GM19324 (cell line): ENCODE data around the gene ZNF207.
"Not testable (repeated sequence)": the region's sequence is repeated elsewhere in the genome, so short reads cannot be mapped to it uniquely, and the experiment has no call there.

Source experiments
- ATAC-seq: cut with Tn5 transposase; IDR thresholded peaks from one replicate; pipeline ENCODE4 v1.9.1; 2021; ENCODE audit warnings: mild to moderate bottlenecking, moderate library complexity; ENCODE audit not compliant: unreplicated experiment, low FRiP score

ZNF207 gene

DNA sequence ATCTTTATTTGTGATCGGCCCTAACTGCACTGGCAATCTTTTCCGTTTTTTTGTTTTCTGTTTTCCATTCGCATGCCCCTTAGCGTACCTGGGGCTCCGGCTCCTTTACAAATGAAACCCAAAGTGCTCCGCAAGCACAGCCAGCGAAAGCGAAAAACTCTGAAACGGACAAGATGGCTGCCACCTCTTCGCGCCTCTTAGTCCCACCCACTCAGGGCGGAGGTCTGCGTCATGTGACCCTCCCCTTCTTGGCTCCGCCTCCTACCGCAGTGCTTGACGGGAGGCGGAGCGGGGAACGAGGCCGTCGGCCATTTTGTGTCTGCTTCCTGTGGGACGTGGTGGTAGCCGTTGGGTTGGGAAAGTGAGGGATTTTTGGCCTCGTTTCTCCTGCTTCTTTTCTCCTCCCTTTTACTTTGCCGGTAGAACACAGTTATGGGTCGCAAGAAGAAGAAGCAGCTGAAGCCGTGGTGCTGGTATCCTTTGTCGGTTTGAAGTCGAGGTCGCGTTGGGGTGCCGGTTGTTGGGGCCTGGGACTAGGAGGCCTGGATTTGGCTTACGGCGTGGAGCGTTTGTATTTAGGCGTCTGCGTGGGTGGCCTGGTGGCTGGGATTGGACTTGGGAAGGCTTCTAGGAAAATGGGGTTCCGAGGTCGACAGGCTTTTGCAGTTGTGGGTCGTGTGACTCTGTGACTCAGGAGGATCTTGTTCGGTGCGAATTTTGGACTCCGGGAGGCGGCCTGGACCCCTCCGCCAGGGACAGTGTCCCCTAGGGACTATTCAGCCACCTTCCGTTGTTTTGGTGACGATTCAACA lies at the start of gene ZNF207:
Gene ZNF207 (plus strand): TSS at position 304 of the 812 bp plus-strand sequence. CDS start 129 bp downstream, at position 433.
- ATAC-seq: peak; percentile 90

DNA sequence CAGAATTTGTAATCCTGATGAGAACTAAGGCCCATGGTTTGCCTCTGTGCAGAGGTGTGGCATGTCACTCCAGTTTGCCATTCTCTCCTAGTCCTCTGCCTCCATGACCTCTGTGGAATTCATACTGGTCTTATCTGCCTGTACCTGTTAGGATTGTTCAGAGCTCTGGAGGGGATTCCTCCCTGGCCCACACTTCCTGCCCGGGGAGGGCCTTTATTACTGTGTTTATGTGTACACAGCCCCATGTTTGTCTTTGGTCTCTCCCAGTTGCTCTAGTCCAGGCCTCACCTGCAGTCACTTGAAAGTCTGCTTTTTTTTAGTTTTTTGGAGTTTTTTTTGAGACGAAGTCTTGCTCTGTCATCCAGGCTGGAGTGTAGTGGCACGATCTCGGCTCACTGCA lies 47.9 kb upstream of the ZNF207 start:
- ATAC-seq: no peak

DNA sequence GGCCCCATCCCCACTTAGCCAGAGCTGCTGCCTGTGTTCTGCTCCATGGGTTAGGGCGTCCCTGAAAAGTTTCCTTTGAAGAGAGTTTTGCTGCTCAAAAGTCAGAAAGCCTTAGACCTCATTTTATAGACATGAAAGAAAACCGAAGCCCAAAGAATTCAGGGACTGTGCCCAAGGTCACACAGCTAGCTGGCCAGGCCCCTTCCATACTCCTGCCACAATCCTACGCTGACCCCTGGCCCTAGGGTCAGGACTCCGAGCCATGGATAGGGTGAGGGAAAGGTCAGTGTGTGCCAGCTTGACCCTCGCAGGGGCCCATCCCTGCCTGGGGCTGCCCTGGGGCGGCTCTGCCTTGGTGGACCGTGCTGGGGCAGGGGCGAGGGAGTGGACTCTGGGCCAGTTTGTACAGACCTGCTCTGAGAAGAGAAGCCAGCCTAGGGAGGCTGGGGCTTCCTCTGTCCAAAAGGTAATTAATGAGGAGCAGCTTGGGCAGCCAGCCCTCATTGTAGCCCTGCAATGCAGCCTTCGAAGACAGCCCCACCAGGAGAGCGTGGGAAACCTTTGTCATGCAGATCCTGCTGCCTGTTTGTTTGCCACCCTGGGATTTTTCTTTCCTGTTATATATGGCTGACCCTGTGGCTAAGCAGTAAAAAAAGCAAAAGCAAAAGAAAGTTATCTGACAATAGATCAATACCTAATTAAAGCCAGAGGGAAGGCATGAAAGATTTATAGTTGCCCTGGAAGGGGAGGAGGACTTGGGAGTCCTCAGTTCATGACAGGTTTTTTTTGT lies 46.9 kb upstream of the ZNF207 start:
- ATAC-seq: no peak

DNA sequence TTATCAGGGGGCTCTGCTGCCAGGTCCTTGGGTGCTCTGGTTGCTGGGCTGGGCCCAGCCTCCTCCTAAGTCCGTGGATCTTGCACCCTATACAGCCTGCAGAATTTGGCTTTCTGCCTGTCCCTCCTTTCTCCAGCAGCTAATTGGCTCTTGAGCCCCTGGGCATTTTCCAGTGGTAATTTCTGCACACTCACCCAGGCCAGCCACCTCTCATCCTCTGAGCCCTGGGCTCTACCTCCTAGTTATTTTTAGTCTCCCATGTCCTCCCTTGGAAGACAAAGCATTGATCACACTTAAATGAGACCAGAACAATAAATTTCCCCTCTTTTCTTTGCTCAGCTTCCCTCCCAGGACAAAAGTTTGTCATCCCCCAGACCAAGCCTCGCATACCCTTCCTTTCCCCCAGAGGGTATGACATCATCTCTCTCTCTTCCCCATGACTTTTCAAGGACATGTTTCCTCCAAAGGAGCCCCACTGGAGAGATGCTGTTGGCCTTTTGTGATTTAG lies 46.1 kb upstream of the ZNF207 start:
- no peak for ATAC-seq

DNA sequence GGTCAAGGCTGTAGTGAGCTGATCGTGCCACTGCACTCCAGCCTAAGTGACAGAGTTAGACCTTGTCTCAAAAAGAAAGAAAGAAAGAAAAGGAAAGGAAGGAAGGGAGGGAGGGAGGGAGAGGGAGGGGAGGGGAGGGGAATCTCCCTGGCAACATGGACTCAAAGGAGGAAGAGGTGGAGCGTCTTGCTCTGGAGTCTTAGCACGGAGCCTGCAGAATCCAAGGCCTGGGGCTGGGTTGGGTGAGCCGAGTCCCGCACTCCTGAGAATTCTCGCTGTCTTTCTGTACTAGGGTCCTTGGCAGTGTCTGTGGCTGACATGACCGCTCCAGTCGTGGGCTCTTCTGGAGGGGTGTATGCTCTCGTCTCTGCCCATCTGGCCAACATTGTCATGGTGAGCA lies 44.9 kb upstream of the ZNF207 start:
- no peak for ATAC-seq

DNA sequence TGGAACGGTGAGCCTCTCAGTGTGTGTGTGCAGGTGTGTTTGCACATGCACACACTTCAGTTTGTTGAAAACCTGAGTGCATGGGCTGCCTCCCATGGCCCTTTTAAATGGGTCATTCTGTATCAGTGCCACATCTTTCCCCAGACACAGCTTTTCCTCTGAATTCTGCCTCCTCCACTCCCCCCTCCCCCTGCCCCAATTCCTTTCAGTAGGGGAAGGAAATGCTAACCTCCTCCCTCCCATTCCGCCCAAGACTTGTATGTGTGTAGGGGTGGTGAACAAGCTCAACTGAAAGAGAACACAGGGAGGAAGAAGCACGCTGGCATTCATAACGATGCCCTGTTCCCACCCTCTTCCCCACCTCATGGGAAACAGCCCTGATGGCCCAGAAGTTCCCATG lies 42.3 kb upstream of the ZNF207 start:
- ATAC-seq: no peak

DNA sequence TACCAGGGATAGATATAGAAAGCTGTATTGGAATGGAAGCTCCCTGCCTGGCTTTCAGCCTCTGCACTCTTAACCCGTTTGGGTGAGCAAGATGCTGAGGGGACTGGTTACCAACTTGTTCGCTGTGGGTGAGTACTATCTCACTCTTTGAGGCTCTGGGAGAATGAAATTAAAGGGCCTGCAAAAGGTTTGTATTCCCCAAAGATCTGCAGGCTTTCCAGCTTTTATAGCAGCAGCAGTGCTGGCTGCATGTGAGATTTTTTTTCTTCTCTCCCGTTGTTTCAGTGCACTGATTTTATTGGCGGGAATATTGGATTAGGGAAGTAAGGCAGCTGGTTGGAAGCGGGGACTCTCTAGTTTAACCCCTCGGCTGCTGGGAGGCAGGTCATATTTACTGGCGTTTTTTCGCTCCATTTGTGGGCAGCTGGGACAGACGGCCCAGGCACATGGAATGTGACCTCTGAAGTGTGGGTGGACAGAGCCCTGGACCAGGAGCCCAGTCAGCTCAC lies 38.9 kb upstream of the ZNF207 start:
- ATAC-seq: no peak

DNA sequence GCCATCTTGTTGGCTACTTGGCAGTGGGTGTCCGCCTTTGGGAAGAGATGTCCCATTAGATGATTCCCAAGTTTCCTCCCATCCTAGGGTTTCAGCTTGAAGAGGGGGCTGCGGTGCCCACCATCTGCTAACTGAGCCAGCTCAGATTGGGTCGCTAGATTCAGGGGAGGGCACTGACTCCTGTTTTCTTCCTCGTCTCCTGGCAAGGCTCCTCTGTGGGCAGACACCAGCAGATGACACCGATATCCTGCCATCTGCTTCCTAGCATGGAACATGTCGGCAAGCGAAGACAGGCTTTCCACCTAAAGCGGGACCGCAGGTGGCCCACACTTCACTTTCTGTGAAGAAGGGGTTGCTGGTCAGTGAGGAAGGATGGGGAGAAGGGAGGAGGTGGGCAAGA lies 35.3 kb upstream of the ZNF207 start:
- ATAC-seq: no peak

DNA sequence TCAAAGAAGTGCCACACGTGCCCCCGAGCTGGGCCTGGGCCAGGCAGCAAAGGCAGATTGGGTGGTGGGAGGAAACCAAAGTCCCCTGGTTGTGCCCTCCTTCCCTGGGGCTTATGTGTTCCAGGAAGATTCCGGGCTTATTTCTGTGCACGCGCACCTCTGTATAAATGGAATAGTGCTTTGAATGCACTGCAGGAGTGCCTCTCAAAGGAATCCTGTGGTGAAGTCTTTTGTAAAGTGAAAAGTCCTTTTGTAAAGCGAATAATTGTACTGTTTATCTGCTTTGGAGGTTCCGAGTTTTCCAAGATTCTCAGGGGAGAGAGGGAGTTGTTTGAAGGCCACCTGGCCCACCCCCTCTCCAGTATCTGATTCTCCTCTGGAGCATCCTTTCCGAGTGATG lies 34.8 kb upstream of the ZNF207 start:
- no peak for ATAC-seq

DNA sequence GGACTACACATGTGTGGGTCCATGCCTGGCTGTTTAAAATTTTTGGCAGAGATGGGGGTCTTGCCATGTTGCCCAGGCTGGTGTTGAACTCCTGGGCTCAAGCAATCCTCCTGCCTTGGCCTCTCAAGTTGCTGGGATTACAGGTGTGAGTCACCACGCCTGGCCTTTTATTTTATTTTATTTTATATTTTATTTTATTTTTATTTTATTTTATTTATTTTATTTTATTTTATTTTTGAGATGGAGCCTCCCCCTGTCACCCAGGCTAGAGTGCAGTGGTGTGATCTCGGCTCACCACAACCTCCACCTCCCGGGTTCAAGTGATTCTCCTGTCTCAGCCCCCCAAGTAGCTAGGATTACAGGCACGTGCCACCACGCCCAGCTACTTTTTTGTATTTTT lies 33.3 kb upstream of the ZNF207 start:
- not testable (repeated sequence) for ATAC-seq

DNA sequence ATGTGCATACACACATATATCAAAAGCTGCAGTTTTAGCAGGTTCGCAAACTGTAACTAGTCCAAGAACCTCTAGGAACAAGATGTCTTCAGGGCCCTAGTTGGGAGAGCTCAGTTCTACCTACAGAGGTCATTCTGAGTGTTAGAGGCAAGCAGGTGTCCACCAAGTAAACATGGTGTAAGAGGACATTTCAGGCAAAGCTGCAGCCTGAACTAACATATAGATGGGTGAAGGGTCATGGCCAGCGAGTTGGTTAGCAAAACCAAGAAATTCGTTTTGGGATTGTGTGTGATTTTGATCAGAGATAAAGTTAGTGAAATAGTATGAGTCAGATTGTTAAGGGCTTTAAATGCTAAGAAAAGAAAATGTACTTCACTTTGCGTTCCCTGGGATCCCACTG lies 32.6 kb upstream of the ZNF207 start:
- ATAC-seq: no peak

DNA sequence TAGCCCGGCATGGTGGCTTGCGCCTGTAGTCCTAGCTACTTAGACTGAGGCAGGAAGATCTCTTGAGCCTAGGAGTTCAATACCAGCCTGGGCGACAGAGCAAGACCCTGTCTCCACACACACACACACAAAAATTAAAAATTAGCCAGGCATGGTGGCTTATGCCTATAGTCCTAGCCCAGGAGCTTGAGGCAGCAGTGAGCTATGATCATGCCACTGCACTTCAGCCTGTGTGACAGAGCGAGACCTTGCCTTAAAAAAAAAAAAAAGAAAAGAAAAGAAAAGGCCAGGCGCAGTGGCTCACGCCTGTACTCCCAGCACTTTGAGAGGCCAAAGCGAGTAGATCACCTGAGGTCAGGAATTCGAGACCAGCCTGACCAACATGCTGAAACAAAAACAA lies 31.9 kb upstream of the ZNF207 start:
- no peak for ATAC-seq

DNA sequence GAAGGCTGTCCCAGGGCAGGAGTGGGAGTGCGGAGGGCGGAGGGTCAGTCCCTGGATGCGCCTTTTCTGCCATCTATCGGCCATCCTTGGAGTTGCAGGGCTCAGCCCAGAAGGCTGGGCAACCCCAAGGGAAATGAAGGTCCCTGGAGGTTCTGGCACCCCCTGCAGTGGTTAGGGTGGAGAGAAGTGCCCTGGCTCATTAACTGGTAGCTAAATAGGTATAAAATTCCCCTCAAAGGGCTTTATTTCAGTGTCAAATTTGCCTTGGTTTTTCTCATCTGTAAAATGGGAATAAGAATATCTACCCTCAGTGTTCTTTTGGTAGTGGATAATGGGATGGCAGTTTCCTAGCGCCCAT lies 30.4 kb upstream of the ZNF207 start:
- no peak for ATAC-seq

DNA sequence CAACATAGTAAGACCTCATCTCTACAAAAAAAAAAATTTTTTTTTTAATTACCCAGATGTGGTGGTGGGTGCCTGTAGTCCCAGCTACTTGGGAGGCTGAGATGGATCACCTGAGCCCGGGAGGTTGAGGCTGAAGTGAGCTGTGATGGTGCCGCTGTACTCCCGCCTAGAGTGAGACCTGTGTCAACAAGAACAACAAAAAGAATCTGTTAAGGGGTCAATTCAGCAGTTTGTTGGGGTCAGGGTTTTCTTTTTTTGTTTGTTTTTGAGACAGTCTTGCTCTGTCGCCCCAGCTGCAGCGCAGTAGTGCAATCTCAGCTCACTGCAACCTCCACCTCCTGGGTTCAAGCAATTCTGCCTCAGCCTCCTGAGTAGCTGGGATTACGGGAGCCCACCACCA lies 29.9 kb upstream of the ZNF207 start:
- ATAC-seq: not testable (repeated sequence)

DNA sequence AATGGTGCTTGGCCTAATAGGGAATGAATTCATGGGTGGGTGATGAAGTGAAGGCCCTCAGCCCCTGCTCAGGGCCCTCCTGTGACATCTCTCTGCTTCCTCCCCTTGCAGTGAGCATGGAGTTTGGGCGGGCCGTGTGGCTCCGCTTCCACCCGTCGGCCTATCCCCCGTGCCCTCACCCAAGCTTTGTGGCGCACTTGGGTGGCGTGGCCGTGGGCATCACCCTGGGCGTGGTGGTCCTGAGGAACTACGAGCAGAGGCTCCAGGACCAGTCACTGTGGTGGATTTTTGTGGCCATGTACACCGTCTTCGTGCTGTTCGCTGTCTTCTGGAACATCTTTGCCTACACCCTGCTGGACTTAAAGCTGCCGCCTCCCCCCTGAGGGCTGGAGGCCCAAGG lies 29.1 kb upstream of the ZNF207 start:
- ATAC-seq: no peak

DNA sequence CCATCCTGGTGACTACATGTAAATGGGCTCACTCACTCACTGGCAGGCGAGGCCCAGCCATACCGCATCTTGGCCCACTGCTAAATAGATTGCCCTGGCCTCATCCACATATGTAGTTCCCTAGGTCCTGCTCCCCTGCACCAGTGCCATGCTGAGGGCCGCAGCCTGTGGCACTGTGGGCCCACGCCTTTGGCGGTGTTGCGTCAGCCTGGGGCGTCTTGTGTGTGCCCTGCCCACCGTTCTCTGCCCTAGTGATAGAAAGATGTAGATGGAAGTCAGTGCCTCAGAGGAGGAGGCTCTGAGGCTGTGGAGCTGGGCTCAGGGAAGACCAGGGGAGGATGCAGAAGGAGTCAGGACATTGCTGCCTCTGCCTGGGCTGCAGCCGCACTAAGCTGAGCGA lies 26.9 kb upstream of the ZNF207 start:
- ATAC-seq: no peak

DNA sequence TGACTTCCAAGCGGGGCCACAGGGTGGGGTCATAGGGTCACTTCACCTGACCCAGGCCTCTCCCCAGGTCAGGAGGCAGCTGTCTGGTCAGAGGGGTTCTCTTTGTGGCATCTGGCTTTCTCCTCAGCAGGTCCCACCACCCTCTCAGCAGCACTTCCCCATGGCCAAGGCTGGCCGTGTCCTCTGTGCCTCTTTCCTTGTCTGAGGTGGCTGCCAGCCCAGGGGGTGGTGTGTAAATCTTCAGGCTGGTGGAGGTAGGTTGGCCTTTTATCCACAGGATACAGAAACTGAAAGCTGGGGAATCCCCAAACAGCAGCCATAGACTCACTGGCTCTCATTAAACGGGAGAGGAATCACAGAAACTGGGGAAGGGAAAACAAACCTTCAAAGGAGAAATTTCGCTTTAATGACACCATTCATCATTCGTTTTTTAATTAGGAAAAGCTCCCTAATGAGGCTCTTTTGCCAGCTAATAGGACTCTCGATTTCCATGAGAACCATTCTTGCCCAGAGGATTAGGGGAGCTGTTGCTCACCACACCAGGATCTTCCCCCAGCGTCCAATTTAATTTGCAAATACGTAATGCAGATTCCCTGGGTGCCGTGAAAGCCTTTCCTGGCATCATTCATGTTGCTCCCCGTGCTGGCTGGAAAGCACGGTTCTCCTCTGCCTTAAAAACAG lies 26.0 kb upstream of the ZNF207 start:
- ATAC-seq: no peak

DNA sequence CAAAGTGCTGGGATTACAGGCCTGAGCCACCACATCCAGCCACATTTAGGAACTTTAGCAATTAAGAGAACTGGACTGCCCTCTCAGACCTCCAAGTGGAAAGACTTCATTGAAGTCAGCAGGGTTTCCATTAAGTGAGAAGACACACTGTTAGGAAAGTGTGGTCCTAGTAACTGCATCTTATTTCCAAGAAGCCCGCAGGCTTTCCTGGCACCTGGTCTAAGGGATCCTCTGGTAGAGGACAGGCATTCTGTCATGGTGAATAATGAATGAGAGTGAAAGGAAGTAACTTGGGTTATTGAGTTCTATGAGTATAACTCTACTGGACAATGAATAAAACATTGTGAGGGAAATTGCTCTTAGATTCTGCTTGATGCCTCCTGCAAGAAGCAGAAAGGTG lies 22.0 kb upstream of the ZNF207 start:
- ATAC-seq: no peak

DNA sequence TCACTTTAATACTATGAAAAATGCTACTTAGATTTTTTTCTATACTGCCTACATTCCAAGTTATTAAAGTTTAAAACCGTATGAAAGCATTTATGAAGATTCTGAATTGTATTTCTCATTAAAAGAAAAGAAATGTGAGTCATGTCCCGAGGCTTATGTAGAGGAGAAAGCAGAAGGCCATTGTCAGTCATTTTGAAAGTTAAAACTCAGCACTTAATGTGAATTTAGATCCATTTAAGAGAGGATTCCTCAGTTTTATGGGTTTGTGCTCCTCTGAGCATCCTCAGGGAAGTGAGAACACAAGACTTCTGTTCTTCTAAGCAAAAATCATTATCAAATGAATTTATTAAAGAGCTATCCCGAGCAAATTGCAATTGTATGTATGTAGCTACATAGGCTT lies 19.8 kb upstream of the ZNF207 start:
- no peak for ATAC-seq

DNA sequence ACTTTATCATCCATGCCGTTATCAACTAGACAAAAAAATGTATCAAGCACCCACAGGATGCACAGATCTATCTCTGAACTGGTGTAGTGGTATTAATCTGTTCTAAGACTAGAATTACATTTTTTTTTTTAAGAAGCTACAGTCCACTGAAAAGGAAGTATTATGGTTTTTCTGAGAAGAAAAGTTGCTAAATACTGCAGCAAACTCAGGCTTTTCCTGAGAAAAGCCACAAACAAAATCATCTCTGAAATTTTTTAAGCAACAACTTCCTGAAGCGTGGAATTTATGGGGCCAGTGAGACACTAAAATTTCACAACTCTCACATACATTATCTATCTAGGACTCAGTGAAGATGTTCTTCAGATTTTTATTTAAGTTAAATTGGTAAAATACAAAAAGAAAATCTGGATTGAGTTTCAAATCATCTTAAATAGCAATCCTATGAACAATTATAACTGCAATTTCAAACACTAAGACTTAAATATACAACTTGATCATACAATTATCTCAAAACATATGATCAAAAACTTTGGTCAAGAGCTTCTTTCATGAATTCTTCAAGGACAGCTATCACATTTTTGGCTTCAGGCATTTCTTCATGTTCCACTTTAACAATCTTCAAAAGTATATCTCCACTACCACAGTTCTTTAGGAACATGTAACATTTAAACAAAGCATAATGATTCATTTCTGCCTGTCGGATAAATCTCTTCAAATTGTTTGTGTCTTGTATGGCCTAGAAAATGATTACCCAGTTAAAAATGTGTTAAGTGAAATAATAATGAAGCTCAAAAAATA lies 18.5 kb upstream of the ZNF207 start:
- no peak for ATAC-seq
